Thyroid gland (tissue), 4 donors: ENCODE measurements around the gene BACH2. TPM values are rescaled to one million over a fixed set of nuclear protein-coding genes. Genes with fewer than 3 reads are reported as not detected.

Experiments
- DNase-seq, 2 donors: peaks; one replicate each; pipeline ENCODE4 v3.0.0-alpha.2; 2019
- H3K27ac ChIP-seq, 3 donors: fragments of 200-600 bp; sonication (generic); 1 replicate in 2 of 3; 2 replicates in 1 of 3; pipeline ENCODE4 v1.5.1; 2016 to 2019; ENCODE audit warnings: mild to moderate bottlenecking in 1 of 3, moderate library complexity in 1 of 3
- H3K27me3 ChIP-seq: fragments of 200-600 bp; sonication (generic); one replicate; pipeline ENCODE4 v1.5.1; 2019
- H3K36me3 ChIP-seq, 2 donors: fragments of 200-600 bp; sonication (generic); one replicate each; pipeline ENCODE4 v1.5.1; 2016 to 2019
- H3K4me1 ChIP-seq, 2 donors: fragments of 200-600 bp; sonication (generic); one replicate each; pipeline ENCODE4 v1.5.1; 2017 to 2019
- H3K4me3 ChIP-seq, 3 donors: fragments of 200-600 bp; sonication (generic); replicated peaks in 1 of 3; 1 replicate in 2 of 3; 2 replicates in 1 of 3; pipeline ENCODE4 v1.5.1; 2016; ENCODE audit warnings: mild to moderate bottlenecking in 1 of 3
- H3K9me3 ChIP-seq: fragments of 200-600 bp; sonication (generic); one replicate; pipeline ENCODE4 v1.5.1; 2017
- POLR2A ChIP-seq, 2 donors: fragments of 450-650 bp; IDR thresholded peaks; one replicate each; pipeline ENCODE4 v1.6.1; 2017; ENCODE audit warnings: antibody characterized with exemption in 2 of 2, mild to moderate bottlenecking in 2 of 2, moderate library complexity in 1 of 2
- WGBS, 2 donors: methylation state at CpG; one replicate each; pipeline ENCODE4 v1.1.5; 2017; 5-methylcytosine and 5-hydroxymethylcytosine counted together
- intact Hi-C: fragments of 100-400 bp; cut with DNase I; formaldehyde crosslinking; loops from one replicate; pipeline ENCODE4 v1.15.1; 2023
- total RNA-seq, 4 donors: library from RNA; depleted of rRNA; stranded (reverse); fragments of >200 nt; gene quantifications; one replicate each; pipeline ENCODE4 v1.2.3, GENCODE V29; 2016
- TF ChIP-seq, protein P1 (sequence below), 6 experiments: fragments of 200-600 bp in 3 of 6; fragments of 450-650 bp in 3 of 6; sonication (generic) in 3 of 6; IDR thresholded peaks; one replicate each; pipeline ENCODE4 v1.5.1; 2016 to 2019; ENCODE audit warnings: antibody characterized with exemption in 6 of 6, mild to moderate bottlenecking in 2 of 6, inconsistent platforms in 1 of 6, moderate library complexity in 1 of 6

Gene BACH2
- total RNA-seq, 4 donors from 2014 or later = 0.98 to 6.6 (median 3.9) TPM

DNA sequence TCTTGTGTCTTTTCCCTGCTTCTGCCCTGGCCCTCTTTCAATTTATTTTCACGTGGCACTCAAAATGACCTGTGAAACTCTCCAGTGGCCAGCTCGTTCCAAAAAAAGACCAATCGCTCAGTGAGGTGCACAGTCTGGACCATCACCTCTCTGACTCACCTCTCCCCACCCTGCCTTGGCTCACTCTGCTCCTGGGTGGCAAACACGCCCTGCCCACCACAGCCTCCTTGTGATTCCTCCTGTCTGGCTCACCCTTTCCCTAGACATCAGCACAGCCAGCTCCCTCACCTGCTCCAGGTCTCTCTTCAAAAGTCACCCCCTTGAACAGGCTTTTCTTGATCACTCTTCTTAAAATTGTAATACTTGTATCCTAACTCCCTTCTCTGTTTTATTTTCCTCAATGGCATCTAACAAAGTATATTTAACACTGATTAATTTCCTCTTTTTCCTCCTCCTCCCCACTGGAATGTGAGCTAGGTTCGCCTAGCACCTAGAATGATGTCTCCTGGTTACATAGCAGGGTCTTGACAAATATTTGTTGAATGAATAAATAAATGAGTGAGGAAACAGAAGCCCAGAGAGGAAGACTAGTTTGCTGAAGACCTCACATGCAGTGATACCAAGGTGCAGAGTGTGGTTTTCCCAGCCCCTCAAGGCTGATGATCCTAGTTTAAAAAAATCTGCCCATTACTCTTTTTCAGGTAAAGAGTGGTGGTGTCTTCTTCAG, 293.4 kb downstream of the BACH2 start:
- Histone ChIP-seq H3K36me3 (no peaks in the 10 kb centered on the region), H3K4me3 (no peak overlapping the region), H3K4me1 (peaks cover 5 to 8% of the 10 kb centered on the region in 2 donors), H3K27ac (no peak overlapping the region), H3K27me3 (no peaks in the 10 kb centered on the region), H3K9me3 (no peaks in the 10 kb centered on the region)
- no peak for DNase-seq
- intact Hi-C loops = no loop called here
- TF ChIP-seq, protein P1, sequence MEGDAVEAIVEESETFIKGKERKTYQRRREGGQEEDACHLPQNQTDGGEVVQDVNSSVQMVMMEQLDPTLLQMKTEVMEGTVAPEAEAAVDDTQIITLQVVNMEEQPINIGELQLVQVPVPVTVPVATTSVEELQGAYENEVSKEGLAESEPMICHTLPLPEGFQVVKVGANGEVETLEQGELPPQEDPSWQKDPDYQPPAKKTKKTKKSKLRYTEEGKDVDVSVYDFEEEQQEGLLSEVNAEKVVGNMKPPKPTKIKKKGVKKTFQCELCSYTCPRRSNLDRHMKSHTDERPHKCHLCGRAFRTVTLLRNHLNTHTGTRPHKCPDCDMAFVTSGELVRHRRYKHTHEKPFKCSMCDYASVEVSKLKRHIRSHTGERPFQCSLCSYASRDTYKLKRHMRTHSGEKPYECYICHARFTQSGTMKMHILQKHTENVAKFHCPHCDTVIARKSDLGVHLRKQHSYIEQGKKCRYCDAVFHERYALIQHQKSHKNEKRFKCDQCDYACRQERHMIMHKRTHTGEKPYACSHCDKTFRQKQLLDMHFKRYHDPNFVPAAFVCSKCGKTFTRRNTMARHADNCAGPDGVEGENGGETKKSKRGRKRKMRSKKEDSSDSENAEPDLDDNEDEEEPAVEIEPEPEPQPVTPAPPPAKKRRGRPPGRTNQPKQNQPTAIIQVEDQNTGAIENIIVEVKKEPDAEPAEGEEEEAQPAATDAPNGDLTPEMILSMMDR (IDR thresholded peaks at IDR 0.05) = no peak
- TF ChIP-seq POLR2A (IDR thresholded peaks at IDR 0.05) = no peak
- WGBS, 2 donors = 79 to 90% methylated on average over 5 of the region's 5 CpGs

DNA sequence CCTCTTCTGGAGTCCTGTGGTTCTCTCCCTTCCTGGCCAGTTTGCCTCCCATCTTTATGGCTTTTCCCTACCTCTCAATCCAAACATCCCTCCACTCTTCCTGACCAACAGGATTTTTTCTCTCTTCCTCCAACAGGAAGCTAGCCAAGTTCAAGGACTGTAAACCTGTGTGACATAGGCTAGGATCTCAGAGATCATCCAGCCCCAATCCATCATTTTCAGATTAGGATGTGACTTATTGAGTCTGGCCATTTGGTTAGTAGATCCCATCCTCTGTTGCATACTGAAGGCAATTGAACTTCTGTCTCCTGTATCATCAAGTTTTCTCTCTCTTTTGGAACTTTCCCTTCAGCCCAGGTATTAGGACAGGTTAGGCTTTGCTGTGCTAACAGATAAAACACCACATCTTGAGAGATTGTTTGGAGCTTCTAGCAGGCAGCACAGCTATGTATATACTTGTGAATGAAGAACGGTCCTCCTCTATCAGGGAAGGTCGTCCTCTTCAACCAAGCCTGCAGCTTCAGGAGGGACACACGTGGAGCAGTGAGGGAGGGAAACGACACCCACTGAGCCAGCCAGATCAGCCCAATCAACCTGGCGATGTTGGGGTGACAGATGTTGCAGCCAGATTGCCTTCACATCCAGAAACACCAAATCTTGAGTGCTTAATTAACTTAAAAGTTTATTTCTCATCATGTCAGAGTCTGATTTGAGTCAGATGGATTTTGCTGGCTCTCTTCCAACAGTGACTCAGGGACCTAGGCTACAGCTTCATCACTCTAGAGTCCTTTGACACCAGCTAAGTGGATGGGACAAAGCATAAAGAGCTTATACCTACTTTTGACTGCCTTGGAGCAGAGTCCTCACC, 295.5 kb downstream of the BACH2 start:
- intact Hi-C loops = no loop called here
- peaks cover 5 to 12% of the 10 kb centered on the region in 2 donors for H3K4me1 ChIP-seq
- H3K9me3 ChIP-seq = no peaks in the 10 kb centered on the region
- WGBS, 2 donors = 87 to 91% methylated on average over 5 of the region's 5 CpGs
- no peaks in the 10 kb centered on the region for H3K36me3 ChIP-seq
- H3K4me3 ChIP-seq = no peak overlapping the region
- no peak overlapping the region for H3K27ac ChIP-seq
- no peaks in the 10 kb centered on the region for H3K27me3 ChIP-seq
- no peak for DNase-seq
- TF ChIP-seq POLR2A (IDR thresholded peaks at IDR 0.05) = no peak
- TF ChIP-seq, protein P1 (IDR thresholded peaks at IDR 0.05) = no peak

DNA sequence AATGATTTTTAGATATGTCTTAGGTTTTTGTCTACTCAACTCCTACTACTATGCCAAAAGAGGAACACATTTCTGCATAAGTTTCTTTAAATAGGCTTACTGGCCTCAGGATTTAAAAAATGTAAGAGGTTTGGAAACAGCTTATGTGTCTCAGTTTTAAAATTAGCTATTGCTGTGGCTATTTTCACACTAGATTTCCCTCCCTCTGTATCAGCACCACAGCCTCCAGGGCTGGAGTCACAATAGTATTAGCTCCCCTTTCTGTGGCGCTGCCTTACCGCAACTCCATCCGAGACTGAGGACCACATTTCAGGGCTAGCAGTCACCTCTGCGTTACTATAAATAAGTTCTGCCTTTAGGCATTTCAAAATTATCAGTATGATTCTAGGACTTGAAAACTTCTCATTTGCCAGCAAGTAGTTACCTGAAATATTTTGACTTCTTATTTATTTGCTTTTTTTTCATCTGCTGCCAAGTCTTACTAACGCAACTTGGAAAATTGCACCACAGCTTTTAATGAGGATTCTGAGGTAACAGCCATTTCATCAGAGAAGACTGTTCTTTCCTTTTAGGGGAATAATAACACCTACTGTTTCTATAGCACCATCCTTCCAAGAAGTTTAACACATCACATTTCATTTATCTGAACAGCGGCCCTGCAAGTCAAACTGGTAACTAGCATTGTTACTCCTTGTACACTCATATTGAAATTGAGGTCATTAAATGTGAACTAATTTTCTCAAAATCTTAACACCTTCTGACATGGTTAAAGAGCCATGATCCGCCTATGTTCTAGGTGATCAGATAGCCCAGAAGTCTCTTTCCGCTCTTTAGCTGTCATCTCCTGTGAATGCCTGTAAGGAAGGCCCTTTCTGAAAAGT, 296.5 kb downstream of the BACH2 start:
- Histone ChIP-seq H3K4me3 (no peak overlapping the region), H3K36me3 (no peaks in the 10 kb centered on the region), H3K4me1 (peaks cover 5 to 12% of the 10 kb centered on the region in 2 donors), H3K27ac (no peak overlapping the region), H3K27me3 (no peaks in the 10 kb centered on the region), H3K9me3 (no peaks in the 10 kb centered on the region)
- intact Hi-C loops = no loop called here
- 93 to 94% methylated on average over 8 of the region's 8 CpGs for WGBS, 2 donors
- TF ChIP-seq POLR2A (IDR thresholded peaks at IDR 0.05) = no peak
- TF ChIP-seq, protein P1 (IDR thresholded peaks at IDR 0.05) = no peak
- DNase-seq = no peak

DNA sequence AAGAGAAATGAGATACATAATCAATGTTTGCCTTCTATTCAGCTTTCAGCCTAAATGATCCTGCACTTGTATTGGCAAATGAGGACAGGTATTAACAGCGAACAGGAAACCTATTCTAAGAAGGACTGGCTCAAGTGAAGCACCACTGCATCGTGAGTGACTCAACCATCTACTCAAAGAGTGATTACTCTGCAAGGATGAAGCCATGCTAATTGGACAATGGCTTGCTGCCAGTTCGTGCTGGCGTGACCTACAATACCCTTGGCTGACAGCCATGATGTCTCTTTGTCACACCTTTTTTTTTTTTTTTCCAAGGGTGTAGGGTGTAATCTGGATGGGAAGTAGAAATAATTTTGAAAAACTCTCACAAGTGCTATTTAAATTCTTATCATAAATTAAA, 297.5 kb downstream of the BACH2 start:
- H3K4me3 ChIP-seq = no peak overlapping the region
- no peak overlapping the region for H3K27ac ChIP-seq
- peaks cover 5 to 12% of the 10 kb centered on the region in 2 donors for H3K4me1 ChIP-seq
- 30 to 40% methylated on average over 4 of the region's 4 CpGs for WGBS, 2 donors
- H3K36me3 ChIP-seq = no peaks in the 10 kb centered on the region
- DNase-seq = peak; percentile 44 to 47
- no peaks in the 10 kb centered on the region for H3K9me3 ChIP-seq
- H3K27me3 ChIP-seq = no peaks in the 10 kb centered on the region
- TF ChIP-seq POLR2A (IDR thresholded peaks at IDR 0.05) = no peak
- TF ChIP-seq, protein P1 (IDR thresholded peaks at IDR 0.05) = no peak
- intact Hi-C loops = no loop called here
